Mesendoderm (in vitro differentiated cells): ENCODE measurements around the gene TAF11L9. TPM values are rescaled to one million over a fixed set of nuclear protein-coding genes. Genes with fewer than 3 reads are reported as not detected.
A peak's percentile ranks its signal among the peaks of the same experiment; 100 is the strongest.
"Not testable (repeated sequence)": the region's sequence is repeated elsewhere in the genome, so short reads cannot be mapped to it uniquely, and the experiment has no call there.

Experiments used
- DNase-seq: peaks from one replicate; pipeline ENCODE4 v3.0.0; 2013
- H2AK5ac ChIP-seq: 2 replicates; pipeline ENCODE4 v1.6.1; 2013; ENCODE audit warnings: low read length, inconsistent platforms
- H2BK120ac ChIP-seq: 2 replicates; pipeline ENCODE4 v1.6.1; 2013; ENCODE audit warnings: low read depth, mild to moderate bottlenecking, low read length, moderate library complexity, mixed read lengths
- H2BK15ac ChIP-seq: replicated peaks from 2 replicates; pipeline ENCODE4 v1.6.1; 2013; ENCODE audit warnings: low read depth, mild to moderate bottlenecking, moderate library complexity
- H2BK5ac ChIP-seq: 2 replicates; pipeline ENCODE4 v1.6.1; 2013; ENCODE audit warnings: low read length, inconsistent platforms
- H3K18ac ChIP-seq: 2 replicates; pipeline ENCODE4 v1.6.1; 2013; ENCODE audit warnings: mild to moderate bottlenecking, low read length, mixed read lengths
- H3K23ac ChIP-seq: one replicate; pipeline ENCODE4 v1.6.1; 2013; ENCODE audit warnings: low read length
- H3K27ac ChIP-seq: 2 replicates; pipeline ENCODE4 v1.5.1; 2013; ENCODE audit warnings: low read depth, mild to moderate bottlenecking, inconsistent platforms, low read length, moderate library complexity
- H3K27me3 ChIP-seq: 2 replicates; pipeline ENCODE4 v1.6.1; 2013; ENCODE audit warnings: low read length, control low read depth, mild to moderate bottlenecking, inconsistent platforms; ENCODE audit not compliant: insufficient read depth, poor library complexity
- H3K36me3 ChIP-seq: 2 replicates; pipeline ENCODE4 v1.6.1; 2013; ENCODE audit warnings: low read length, inconsistent platforms; ENCODE audit not compliant: control insufficient read depth, insufficient read depth
- H3K4ac ChIP-seq: one replicate; pipeline ENCODE4 v1.6.1; 2013; ENCODE audit warnings: low read depth, mild to moderate bottlenecking, low read length, moderate library complexity
- H3K4me1 ChIP-seq: 2 replicates; pipeline ENCODE4 v1.6.1; 2013; ENCODE audit warnings: low read depth, low read length, inconsistent platforms; ENCODE audit not compliant: control insufficient read depth
- H3K4me2 ChIP-seq: 2 replicates; pipeline ENCODE4 v1.6.1; 2013; ENCODE audit warnings: low read length
- H3K4me3 ChIP-seq: 2 replicates; pipeline ENCODE4 v1.5.1; 2013; ENCODE audit warnings: mild to moderate bottlenecking, low read length
- H3K56ac ChIP-seq: one replicate; pipeline ENCODE4 v1.6.1; 2013; ENCODE audit warnings: low read length
- H3K79me1 ChIP-seq: 2 replicates; pipeline ENCODE4 v1.6.1; 2013; ENCODE audit warnings: low read length, inconsistent platforms
- H3K79me2 ChIP-seq: 2 replicates; pipeline ENCODE4 v1.6.1; 2013; ENCODE audit warnings: mild to moderate bottlenecking, low read length; ENCODE audit not compliant: control insufficient read depth, insufficient read depth
- H3K9ac ChIP-seq: 2 replicates; pipeline ENCODE4 v1.6.1; 2013; ENCODE audit warnings: low read length, inconsistent platforms
- H4K5ac ChIP-seq: one replicate; pipeline ENCODE4 v1.6.1; 2013; ENCODE audit warnings: low read length
- H4K8ac ChIP-seq: one replicate; pipeline ENCODE4 v1.6.1; 2013; ENCODE audit warnings: low read depth, mild to moderate bottlenecking, control low read depth, low read length, moderate library complexity
- WGBS: extraction: QIAGEN DNeasy Blood & Tissue Kit; methylation state at CpG from one replicate; pipeline ENCODE4 v1.1.7; 2013; ENCODE audit warnings: low lambda C conversion rate, missing lambda C conversion rate; ENCODE audit not compliant: insufficient coverage; ENCODE audit errors: extremely low coverage; 5-methylcytosine and 5-hydroxymethylcytosine counted together
- polyA plus RNA-seq, 2 experiments: library from polyadenylated mRNA; stranded (reverse); fragments of 200-250 nt; gene quantifications; one replicate each; pipeline ENCODE4 v1.2.3, GENCODE V29; 2013

TAF11L9 gene
- not detected for polyA plus RNA-seq (2013, experiment 1 of 2)
- not detected for polyA plus RNA-seq (2013, experiment 2 of 2)

GRCh38 chr5:17594255-17594654 lies at the start of gene TAF11L9:
TAF11L9 (minus strand) TSS chr5:17594394.
- H3K4me3 ChIP-seq, H3K18ac ChIP-seq, H3K79me2 ChIP-seq, H2AK5ac ChIP-seq, H3K4me1 ChIP-seq, H4K8ac ChIP-seq, H3K27me3 ChIP-seq, H2BK5ac ChIP-seq, H2BK120ac ChIP-seq, H3K56ac ChIP-seq, H3K79me1 ChIP-seq, DNase-seq, H3K4ac ChIP-seq, H3K9ac ChIP-seq, H3K23ac ChIP-seq, H3K36me3 ChIP-seq, H3K27ac ChIP-seq, H4K5ac ChIP-seq, H3K4me2 ChIP-seq, H2BK15ac ChIP-seq: not testable (repeated sequence)
- no CpG with 5 or more reads among the region's 15 CpGs for WGBS

- no peak within 1 kb of the TSS for H3K23ac ChIP-seq
- no peak within 1 kb of the TSS for H3K4me3 ChIP-seq
- DNase-seq: no peak
- no peak within 1 kb of the TSS for H4K5ac ChIP-seq
- no peaks in the 10 kb centered on the region for H3K27me3 ChIP-seq
- no peak within 1 kb of the TSS for H2BK5ac ChIP-seq
- no peak within 1 kb of the TSS for H3K27ac ChIP-seq
- H3K4ac ChIP-seq: no peak within 1 kb of the TSS
- no peak within 1 kb of the TSS for H3K18ac ChIP-seq
- H4K8ac ChIP-seq: no peak within 1 kb of the TSS
- no peaks in the 10 kb centered on the region for H3K79me2 ChIP-seq
- no peak within 1 kb of the TSS for H3K9ac ChIP-seq
- H2BK15ac ChIP-seq: no peak within 1 kb of the TSS
- H3K79me1 ChIP-seq: no peaks in the 10 kb centered on the region
- H3K36me3 ChIP-seq: no peaks in the 10 kb centered on the region
- no peak within 1 kb of the TSS for H3K4me2 ChIP-seq
- no CpG with 5 or more reads among the region's 5 CpGs for WGBS
- no peak within 1 kb of the TSS for H2AK5ac ChIP-seq
- no peak within 1 kb of the TSS for H2BK120ac ChIP-seq
- H3K4me1 ChIP-seq: no peaks in the 10 kb centered on the region
- no peak within 1 kb of the TSS for H3K56ac ChIP-seq
Measured at GRCh38 chr5:17634160-17634559, 40.0 kb upstream of the TAF11L9 start, which contains the start of gene TAF11L14. TAF11L14 (plus strand) TSS chr5:17634460.

- H3K9ac ChIP-seq, H3K56ac ChIP-seq, H2BK15ac ChIP-seq, H3K4me2 ChIP-seq, H3K27me3 ChIP-seq, H3K27ac ChIP-seq, H3K18ac ChIP-seq, H3K36me3 ChIP-seq, DNase-seq, H2BK120ac ChIP-seq, H3K4ac ChIP-seq, H2AK5ac ChIP-seq, H3K4me3 ChIP-seq, H4K8ac ChIP-seq, H3K23ac ChIP-seq, H3K79me2 ChIP-seq, H3K79me1 ChIP-seq, H3K4me1 ChIP-seq, H2BK5ac ChIP-seq, H4K5ac ChIP-seq: not testable (repeated sequence)
- WGBS: no CpG with 5 or more reads among the region's 12 CpGs
Measured at GRCh38 chr5:17631788-17632187, 37.6 kb upstream of the TAF11L9 start, which contains the start of gene TAF11L13. TAF11L13 (plus strand) TSS chr5:17632088.

GRCh38 chr5:17625686-17626085 lies 31.5 kb upstream of the TAF11L9 start:
- Histone ChIP-seq H3K18ac (no peak overlapping the region), H3K36me3 (no peaks in the 10 kb centered on the region), H3K4me3 (no peak overlapping the region), H2BK5ac (no peak overlapping the region), H2BK15ac (no peak overlapping the region), H3K27me3 (no peaks in the 10 kb centered on the region), H3K79me2 (no peaks in the 10 kb centered on the region), H4K5ac (no peak overlapping the region), H2BK120ac (no peak overlapping the region), H3K4me1 (no peaks in the 10 kb centered on the region), H4K8ac (no peak overlapping the region), H2AK5ac (no peak overlapping the region), H3K27ac (no peak overlapping the region), H3K23ac (no peak overlapping the region), H3K4ac (no peak overlapping the region), H3K9ac (no peak overlapping the region), H3K79me1 (no peaks in the 10 kb centered on the region), H3K56ac (no peak overlapping the region), H3K4me2 (no peak overlapping the region)
- DNase-seq: no peak
- WGBS: no CpG with 5 or more reads among the region's 11 CpGs

GRCh38 chr5:17620627-17621026 lies 26.4 kb upstream of the TAF11L9 start:
- no peak overlapping the region for H3K27ac ChIP-seq
- no peak overlapping the region for H2BK5ac ChIP-seq
- no peak overlapping the region for H3K9ac ChIP-seq
- no peak overlapping the region for H2BK15ac ChIP-seq
- H2BK120ac ChIP-seq: no peak overlapping the region
- H3K4me2 ChIP-seq: no peak overlapping the region
- H3K36me3 ChIP-seq: no peaks in the 10 kb centered on the region
- no peaks in the 10 kb centered on the region for H3K79me1 ChIP-seq
- no peaks in the 10 kb centered on the region for H3K4me1 ChIP-seq
- H4K5ac ChIP-seq: no peak overlapping the region
- no peak overlapping the region for H3K18ac ChIP-seq
- no peaks in the 10 kb centered on the region for H3K27me3 ChIP-seq
- peak; percentile 40 for DNase-seq
- no peak overlapping the region for H3K23ac ChIP-seq
- H3K4ac ChIP-seq: no peak overlapping the region
- H3K56ac ChIP-seq: no peak overlapping the region
- H4K8ac ChIP-seq: no peak overlapping the region
- no peaks in the 10 kb centered on the region for H3K79me2 ChIP-seq
- WGBS: no CpG with 5 or more reads among the region's 17 CpGs
- no peak overlapping the region for H3K4me3 ChIP-seq
- H2AK5ac ChIP-seq: no peak overlapping the region

- H3K27ac ChIP-seq: no peak overlapping the region
- H3K4me2 ChIP-seq: no peak overlapping the region
- no CpG with 5 or more reads among the region's 3 CpGs for WGBS
- no peak overlapping the region for H3K9ac ChIP-seq
- no peaks in the 10 kb centered on the region for H3K79me2 ChIP-seq
- H3K18ac ChIP-seq: no peak overlapping the region
- H3K4me1 ChIP-seq: no peaks in the 10 kb centered on the region
- no peak overlapping the region for H2BK15ac ChIP-seq
- no peak overlapping the region for H3K23ac ChIP-seq
- no peak overlapping the region for H3K4ac ChIP-seq
- H3K36me3 ChIP-seq: no peaks in the 10 kb centered on the region
- no peak overlapping the region for H3K4me3 ChIP-seq
- H2BK120ac ChIP-seq: no peak overlapping the region
- H2BK5ac ChIP-seq: no peak overlapping the region
- no peak for DNase-seq
- H2AK5ac ChIP-seq: no peak overlapping the region
- no peak overlapping the region for H4K8ac ChIP-seq
- no peak overlapping the region for H4K5ac ChIP-seq
- H3K27me3 ChIP-seq: no peaks in the 10 kb centered on the region
- H3K56ac ChIP-seq: no peak overlapping the region
- H3K79me1 ChIP-seq: no peaks in the 10 kb centered on the region
Measured at GRCh38 chr5:17619354-17619753, 25.2 kb upstream of the TAF11L9 start.
